Erythroblast (primary cell): Measurements from ENCODE around the gene RBM38.

Experiments
- DNase-seq, 2 experiments: peaks; one replicate each; lab custom pipeline; 2025; lab: John Stamatoyannopoulos, UW
- GATA1 ChIP-seq: IDR thresholded peaks from 2 replicates; pipeline ENCODE4 v1.6.1; 2011; ENCODE audit warnings: low read depth, mild to moderate bottlenecking, control low read depth, low read length, moderate library complexity
- POLR2A ChIP-seq: IDR thresholded peaks from 2 replicates; pipeline ENCODE4 v1.6.1; 2011; ENCODE audit warnings: mild to moderate bottlenecking, low read length

The RBM38 gene

DNA sequence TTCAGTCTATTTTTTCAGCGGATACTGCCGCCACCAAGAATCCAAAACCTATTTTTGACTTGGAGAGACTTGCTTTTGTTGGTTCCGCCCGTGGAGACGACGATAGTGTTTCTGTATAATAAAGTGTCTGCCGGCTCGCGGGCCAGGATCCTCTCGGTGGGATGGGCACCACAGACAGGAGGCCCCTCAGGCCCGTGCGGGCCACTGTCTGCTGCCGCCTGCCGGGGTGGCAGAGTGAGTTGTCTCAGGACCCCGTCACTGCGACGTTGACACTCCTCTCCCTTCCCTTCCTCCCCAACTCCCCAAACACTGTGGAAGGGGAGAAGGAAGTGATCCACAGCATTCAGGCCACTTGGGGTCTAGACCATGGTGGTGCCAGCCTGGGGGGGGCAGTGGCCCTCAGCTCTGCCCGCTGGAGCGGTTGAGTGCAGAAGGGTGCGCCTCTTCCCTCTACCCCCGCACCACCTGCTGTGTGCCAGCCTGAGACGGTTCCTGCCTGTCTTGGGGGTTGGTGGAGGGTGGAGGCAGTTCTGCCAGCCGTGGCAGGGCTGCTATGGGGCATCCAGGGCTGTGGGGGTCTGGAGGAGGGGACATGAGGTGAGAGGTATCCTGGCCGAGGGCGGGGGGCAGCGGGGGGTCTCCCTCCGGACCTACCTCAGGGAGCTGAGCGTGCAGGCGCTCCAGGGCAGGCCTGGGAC lies 17.5 kb downstream of the RBM38 start:
- TF ChIP-seq POLR2A (no peak), GATA1 (no peak)
- DNase-seq, result no peak

- TF ChIP-seq POLR2A (no peak), GATA1 (no peak)
- peak; percentile 65 to 73 for DNase-seq
Measured at GRCh38 chr20:57409316-57409671, 18.1 kb downstream of the RBM38 start.

GRCh38 chr20:57409672-57410397 lies 18.6 kb downstream of the RBM38 start:
- DNase-seq, result peak; percentile 97 to 100
- peak; percentile 97 for TF ChIP-seq GATA1
- peak; percentile 60 for TF ChIP-seq POLR2A

DNA sequence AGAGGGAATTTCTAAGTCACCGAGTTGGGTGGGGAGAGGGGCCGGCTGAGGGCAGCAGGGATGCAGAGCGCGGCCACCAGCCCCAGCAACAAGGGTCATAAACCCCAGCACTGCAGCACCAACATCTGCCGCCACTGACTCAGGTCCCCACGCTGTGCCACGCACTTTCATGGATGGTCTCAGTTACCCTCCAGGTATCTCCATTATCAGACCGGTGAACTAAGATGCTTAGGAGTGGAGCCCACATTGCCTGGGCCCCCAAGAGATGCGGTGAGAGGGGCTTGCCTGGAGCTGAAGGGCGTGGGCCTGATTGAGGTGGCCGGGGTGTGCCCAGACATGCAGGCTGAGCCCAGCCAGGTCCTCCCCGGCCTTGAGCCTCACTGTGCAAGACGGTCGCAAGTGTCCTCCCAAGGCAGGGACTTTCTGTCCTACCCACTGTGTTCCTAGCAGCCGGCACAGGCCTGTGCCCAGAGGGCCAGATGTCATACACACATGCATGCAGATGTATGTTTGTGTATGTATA lies 19.3 kb downstream of the RBM38 start:
- TF ChIP-seq GATA1 (no peak), POLR2A (peak; percentile 12)
- peak; percentile 85 to 89 for DNase-seq

DNA sequence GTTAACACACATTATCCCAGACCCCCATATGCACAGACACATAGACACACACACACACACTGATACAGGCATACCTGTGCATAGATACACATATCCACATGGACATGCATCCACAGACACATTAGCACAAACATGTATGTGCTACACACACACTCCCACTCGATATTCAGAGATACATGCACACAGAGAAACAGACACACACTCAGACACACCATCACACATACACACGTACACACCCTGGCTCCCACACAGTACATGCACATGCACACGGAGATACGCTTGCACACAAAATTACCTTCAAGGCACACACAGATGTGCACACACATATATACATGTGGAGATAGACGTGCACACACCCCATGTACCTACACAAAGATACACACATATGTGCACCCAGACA lies 19.7 kb downstream of the RBM38 start:
- no peak for DNase-seq
- TF ChIP-seq POLR2A, result no peak
- TF ChIP-seq GATA1, result no peak

DNA sequence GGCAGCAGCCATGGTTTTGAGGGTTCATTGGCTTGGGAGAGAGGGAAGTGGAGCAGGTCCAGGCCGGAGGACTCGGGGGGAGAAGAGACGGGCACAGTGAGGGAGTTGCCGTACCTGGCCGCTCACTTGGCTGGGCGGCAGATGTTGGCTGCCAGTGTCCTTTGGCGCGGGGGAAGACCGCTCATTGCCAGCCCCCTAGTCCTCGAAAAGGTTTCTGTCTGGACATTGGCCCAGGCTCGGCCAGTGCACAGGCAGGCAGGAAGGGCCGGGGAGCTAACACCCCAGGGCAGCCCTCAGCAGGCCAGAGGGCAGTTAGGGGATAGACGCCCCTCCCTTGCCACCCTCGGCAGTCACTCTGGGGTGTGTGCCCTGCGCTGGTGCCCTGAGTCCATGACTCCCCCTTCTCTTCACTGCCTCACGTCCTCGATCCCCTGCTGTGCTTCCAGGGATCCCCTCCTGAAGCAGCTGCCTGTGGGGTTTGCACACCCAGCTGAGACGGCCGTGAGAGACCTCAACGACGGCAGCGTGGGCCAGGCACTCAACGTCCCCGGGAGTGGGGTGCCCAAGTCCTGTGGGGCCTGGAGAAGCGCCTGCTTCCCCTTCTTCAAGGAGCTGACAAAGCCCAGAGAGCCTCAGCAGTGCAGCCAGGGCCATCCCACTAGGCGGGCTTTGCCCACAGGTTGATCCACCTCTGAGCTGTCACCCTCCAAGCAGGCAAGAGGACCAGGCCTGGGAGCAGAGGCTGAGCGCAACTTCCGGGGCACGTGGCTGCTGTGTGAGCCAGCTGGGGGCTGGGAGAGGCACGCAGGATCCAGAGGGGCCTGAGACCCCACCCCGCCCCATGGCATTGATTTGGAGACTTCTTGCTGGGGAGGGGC lies 20.4 kb downstream of the RBM38 start:
- DNase-seq, result no peak
- no peak for TF ChIP-seq GATA1
- TF ChIP-seq POLR2A, result no peak

- DNase-seq, result peak; percentile 53 to 61
- TF ChIP-seq POLR2A (no peak), GATA1 (no peak)
Measured at GRCh38 chr20:57412347-57413029, 21.3 kb downstream of the RBM38 start.

DNA sequence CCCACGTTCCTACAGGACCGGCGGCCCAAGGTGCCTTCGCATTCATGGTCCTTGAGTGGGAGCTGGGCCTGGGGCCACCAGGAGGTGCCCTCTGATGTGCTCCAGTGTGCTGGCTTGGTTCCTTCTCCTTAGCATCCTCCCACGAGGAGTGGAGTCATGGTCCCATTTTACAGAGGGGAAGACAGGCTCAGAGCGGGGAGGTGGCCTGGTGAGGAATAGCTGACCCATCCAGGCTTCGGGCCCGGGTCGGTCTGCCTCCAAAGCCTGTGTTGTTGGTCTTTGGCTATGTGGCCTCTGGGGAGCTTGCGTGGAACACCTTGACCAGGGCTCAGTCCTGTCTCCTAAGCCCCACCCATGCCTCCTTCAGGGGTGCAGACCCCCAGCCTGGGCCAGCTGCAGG lies 22.8 kb downstream of the RBM38 start:
- TF ChIP-seq POLR2A (no peak), GATA1 (no peak)
- no peak for DNase-seq

- TF ChIP-seq GATA1 (peak; percentile 95), POLR2A (peak; percentile 62)
- DNase-seq, result peak; percentile 96 to 99
Measured at GRCh38 chr20:57414867-57415592, 23.8 kb downstream of the RBM38 start.

- peak; percentile 77 to 82 for DNase-seq
- TF ChIP-seq POLR2A (no peak), GATA1 (no peak)
Measured at GRCh38 chr20:57415771-57416170, 24.6 kb downstream of the RBM38 start.

GRCh38 chr20:57416296-57417022 lies 25.3 kb downstream of the RBM38 start:
- TF ChIP-seq GATA1, result no peak
- no peak for TF ChIP-seq POLR2A
- DNase-seq, result no peak

- TF ChIP-seq POLR2A, result no peak
- no peak for DNase-seq
Measured at GRCh38 chr20:57417051-57417689, 26.0 kb downstream of the RBM38 start.
